Endothelial cell of umbilical vein (primary cell): ENCODE results near the gene CACNG4. TPM values are rescaled to one million over a fixed set of nuclear protein-coding genes. Genes with fewer than 3 reads are reported as not detected.

Experiments
- BruUV-seq: library from RNA; stranded (reverse); fragments of 400-500 nt; replicated peaks from 2 replicates; lab custom pipeline; 2021; lab: Mats Ljungman, UMichigan
- CTCF ChIA-PET: fragments of 300-600, 350-600 bp; sonication (Branson Sonifier 250); formaldehyde crosslinking; loops from one replicate; lab custom pipeline; 2021; ENCODE audit warnings: antibody characterized with exemption, inconsistent platforms; lab: Charles Lee
- POLR2A ChIA-PET: fragments of 300-600, 350-600 bp; sonication (Branson Sonifier 250); formaldehyde crosslinking; loops from one replicate; lab custom pipeline; 2021; ENCODE audit warnings: antibody characterized with exemption, inconsistent platforms; lab: Charles Lee
- DNase-seq: peaks from one replicate; pipeline ENCODE4 v3.0.0-alpha.2; 2011; ENCODE audit warnings: low read depth, low spot score
- FAIRE-seq: peaks from 2 replicates; lab custom pipeline; 2011; peaks lifted over from hg19 to GRCh38; lab: Jason Lieb, UNC
- H2AFZ ChIP-seq: 2 replicates; pipeline ENCODE4 v1.6.0; 2012; ENCODE audit warnings: low read depth, low read length, control low read depth, inconsistent platforms
- H3K27ac ChIP-seq: 2 replicates; pipeline ENCODE4 v1.5.1; 2011; ENCODE audit warnings: low read depth, mild to moderate bottlenecking, control low read depth, low read length, moderate library complexity; ENCODE audit not compliant: insufficient read depth
- H3K27me3 ChIP-seq, 2 experiments: 2 replicates each; pipeline versions ENCODE4 v1.6.0 to v1.6.1; 2011; ENCODE audit warnings: low read length in 2 of 2, mixed read lengths in 1 of 2; ENCODE audit not compliant: control insufficient read depth in 2 of 2, insufficient read depth in 2 of 2
- H3K36me3 ChIP-seq, 2 experiments: 2 replicates in 1 of 2; 3 replicates in 1 of 2; pipeline ENCODE4 v1.5.1; 2011; ENCODE audit warnings: low read length in 2 of 2, mild to moderate bottlenecking in 1 of 2, moderate library complexity in 1 of 2; ENCODE audit not compliant: control insufficient read depth in 2 of 2, insufficient read depth in 2 of 2; ENCODE audit errors: extremely low read depth in 1 of 2
- H3K4me1 ChIP-seq: 3 replicates; pipeline ENCODE4 v1.5.1; 2011; ENCODE audit warnings: mild to moderate bottlenecking, low read length; ENCODE audit not compliant: control insufficient read depth, insufficient read depth; ENCODE audit errors: extremely low read depth
- H3K4me2 ChIP-seq: 2 replicates; pipeline ENCODE4 v1.6.1; 2011; ENCODE audit warnings: low read length, control low read depth, mixed read lengths; ENCODE audit not compliant: insufficient read depth
- H3K4me3 ChIP-seq, 3 experiments: fragments of 200-600 bp in 1 of 3; sonication (generic), shearing (Covaris generic) in 1 of 3; replicated peaks in 1 of 3; 2 replicates each; pipeline ENCODE4 v1.5.1; 2011 to 2016; ENCODE audit warnings: control low read depth in 3 of 3, low read length in 3 of 3, mild to moderate bottlenecking in 2 of 3, inconsistent platforms in 1 of 3, low read depth in 1 of 3, moderate library complexity in 1 of 3; ENCODE audit not compliant: insufficient read depth in 1 of 3
- H3K79me2 ChIP-seq: 2 replicates; pipeline ENCODE4 v1.6.0; 2012; ENCODE audit warnings: low read length, inconsistent platforms; ENCODE audit not compliant: control insufficient read depth, insufficient read depth
- H3K9ac ChIP-seq: replicated peaks from 2 replicates; pipeline ENCODE3; 2011; ENCODE audit warnings: low read length, control low read depth; ENCODE audit not compliant: insufficient read depth; ENCODE audit errors: extremely low read depth
- H3K9me1 ChIP-seq: replicated peaks from 3 replicates; pipeline ENCODE4 v1.6.0; 2011; ENCODE audit warnings: mild to moderate bottlenecking, low read length; ENCODE audit not compliant: control insufficient read depth, insufficient read depth; ENCODE audit errors: extremely low read depth
- H3K9me3 ChIP-seq: replicated peaks from 2 replicates; pipeline ENCODE4 v1.5.1; 2012; ENCODE audit warnings: low read length, inconsistent platforms; ENCODE audit not compliant: control insufficient read depth, insufficient read depth
- H4K20me1 ChIP-seq: replicated peaks from 2 replicates; pipeline ENCODE3; 2011; ENCODE audit warnings: mild to moderate bottlenecking, low read length; ENCODE audit not compliant: control insufficient read depth, insufficient read depth; ENCODE audit errors: extremely low read depth
- GATA2 ChIP-seq: IDR thresholded peaks from 2 replicates; pipeline ENCODE4 v1.7.0; 2011; ENCODE audit warnings: low read depth, mild to moderate bottlenecking, moderate library complexity, mixed read lengths, low read length; ENCODE audit not compliant: insufficient read length, insufficient read depth
- JUN ChIP-seq: IDR thresholded peaks from 2 replicates; pipeline ENCODE4 v1.6.1; 2011; ENCODE audit warnings: borderline replicate concordance, low read depth; ENCODE audit not compliant: insufficient read length, insufficient read depth
- MYC ChIP-seq: IDR thresholded peaks from one replicate; pipeline ENCODE4 v1.6.1; 2011; ENCODE audit warnings: mild to moderate bottlenecking, low read depth, low read length
- POLR2A ChIP-seq: IDR thresholded peaks from 2 replicates; pipeline ENCODE4 v1.6.1; 2012; ENCODE audit warnings: low read depth, mild to moderate bottlenecking, control low read depth, low read length
- POLR2AphosphoS5 ChIP-seq: IDR thresholded peaks from 2 replicates; pipeline ENCODE4 v1.6.1; 2012; ENCODE audit warnings: low read depth, mild to moderate bottlenecking, control low read depth, low read length, moderate library complexity; ENCODE audit not compliant: insufficient read depth
- dilution Hi-C: fragments of 300-500 bp; cut with MboI; formaldehyde crosslinking; loops from one replicate; pipeline ENCODE4 v1.15.0; 2019; ENCODE audit warnings: low sequenced_read_pairs; ENCODE audit not compliant: extremely low pct_ligation_motif_present
- intact Hi-C: fragments of 100-400 bp; cut with micrococcal nuclease; formaldehyde crosslinking; loops from one replicate; pipeline ENCODE4 v1.10.0; 2022
- polyA plus RNA-seq, 4 experiments: library from polyadenylated mRNA; depleted of rRNA in 3 of 4; stranded (reverse) in 3 of 4; unstranded in 1 of 4; fragments of >200 nt; gene quantifications; 2 replicates each; pipeline versions ENCODE4 v1.2.1 to v1.2.3, GENCODE V29; 2011 to 2012; ENCODE audit warnings: missing spikeins in 1 of 4
- total RNA-seq: library from RNA; stranded (reverse); gene quantifications from 2 replicates; pipeline ENCODE4 v1.2.3, GENCODE V29; 2021
- TF ChIP-seq, protein P1 (sequence below), 2 donors: IDR thresholded peaks; 1 replicate in 1 of 2; 2 replicates in 1 of 2; pipeline ENCODE4 v1.5.1; 2011; ENCODE audit warnings: low read length in 2 of 2, mild to moderate bottlenecking in 2 of 2, moderate library complexity in 2 of 2, control low read depth in 1 of 2, inconsistent platforms in 1 of 2, low read depth in 1 of 2; ENCODE audit not compliant: insufficient read depth in 1 of 2; ENCODE audit errors: extremely low read depth in 1 of 2

Gene CACNG4
- total and polyA plus RNA-seq, 2 donors (not counting 3 experiments of a cell fraction or from before 2014, with no cell fraction given): not detected

DNA sequence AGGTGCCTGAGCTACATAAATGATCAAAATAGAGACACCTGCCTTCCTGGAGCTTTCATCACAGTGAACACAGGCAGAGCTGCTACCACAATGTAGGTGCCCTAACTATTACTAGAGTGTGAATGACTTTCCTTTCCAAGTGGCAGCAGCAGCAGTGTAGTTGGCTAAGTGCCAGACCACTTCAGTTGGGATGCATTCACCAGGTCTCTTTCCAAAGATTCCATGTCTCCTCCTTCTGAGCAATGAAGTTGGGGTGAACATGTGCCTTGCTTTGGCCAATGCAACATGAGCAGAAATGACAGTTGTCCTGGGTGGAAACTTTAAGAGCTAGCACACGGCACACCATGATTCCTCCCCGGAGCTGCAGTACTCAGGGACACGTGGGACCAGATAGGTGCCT is 23.3 kb upstream of the CACNG4 start:
- no peaks in the 10 kb centered on the region for H3K4me1 ChIP-seq
- no peaks in the 10 kb centered on the region for H3K9me1 ChIP-seq
- H3K27me3 ChIP-seq: peaks cover 14 to 16% of the 10 kb centered on the region in 2 experiments
- TF ChIP-seq, protein P1, sequence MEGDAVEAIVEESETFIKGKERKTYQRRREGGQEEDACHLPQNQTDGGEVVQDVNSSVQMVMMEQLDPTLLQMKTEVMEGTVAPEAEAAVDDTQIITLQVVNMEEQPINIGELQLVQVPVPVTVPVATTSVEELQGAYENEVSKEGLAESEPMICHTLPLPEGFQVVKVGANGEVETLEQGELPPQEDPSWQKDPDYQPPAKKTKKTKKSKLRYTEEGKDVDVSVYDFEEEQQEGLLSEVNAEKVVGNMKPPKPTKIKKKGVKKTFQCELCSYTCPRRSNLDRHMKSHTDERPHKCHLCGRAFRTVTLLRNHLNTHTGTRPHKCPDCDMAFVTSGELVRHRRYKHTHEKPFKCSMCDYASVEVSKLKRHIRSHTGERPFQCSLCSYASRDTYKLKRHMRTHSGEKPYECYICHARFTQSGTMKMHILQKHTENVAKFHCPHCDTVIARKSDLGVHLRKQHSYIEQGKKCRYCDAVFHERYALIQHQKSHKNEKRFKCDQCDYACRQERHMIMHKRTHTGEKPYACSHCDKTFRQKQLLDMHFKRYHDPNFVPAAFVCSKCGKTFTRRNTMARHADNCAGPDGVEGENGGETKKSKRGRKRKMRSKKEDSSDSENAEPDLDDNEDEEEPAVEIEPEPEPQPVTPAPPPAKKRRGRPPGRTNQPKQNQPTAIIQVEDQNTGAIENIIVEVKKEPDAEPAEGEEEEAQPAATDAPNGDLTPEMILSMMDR (IDR thresholded peaks at IDR 0.05; ENCODE audit: extremely low read depth in 1 of 2, insufficient read depth in 1 of 2, low read depth in 1 of 2, low read length in 2 of 2): no peak
- TF ChIP-seq JUN (no peak), POLR2A (no peak), GATA2 (no peak), POLR2AphosphoS5 (no peak)
- no peaks in the 10 kb centered on the region for H3K79me2 ChIP-seq
- H2AFZ ChIP-seq: no peak overlapping the region
- no peak overlapping the region for H3K9ac ChIP-seq
- FAIRE-seq: no peak
- H3K9me3 ChIP-seq: no peaks in the 10 kb centered on the region
- H3K27ac ChIP-seq: no peak overlapping the region
- no peak overlapping the region for H3K4me2 ChIP-seq
- H3K4me3 ChIP-seq: no peak overlapping the region
- BruUV-seq: no TSS peak
- H3K36me3 ChIP-seq: no peaks in the 10 kb centered on the region
- CTCF ChIA-PET: no interaction called here
- no peaks in the 10 kb centered on the region for H4K20me1 ChIP-seq
- POLR2A ChIA-PET: no interaction called here
- intact Hi-C loops (no loop called here), dilution Hi-C loops (no loop called here)
- DNase-seq: no peak

DNA sequence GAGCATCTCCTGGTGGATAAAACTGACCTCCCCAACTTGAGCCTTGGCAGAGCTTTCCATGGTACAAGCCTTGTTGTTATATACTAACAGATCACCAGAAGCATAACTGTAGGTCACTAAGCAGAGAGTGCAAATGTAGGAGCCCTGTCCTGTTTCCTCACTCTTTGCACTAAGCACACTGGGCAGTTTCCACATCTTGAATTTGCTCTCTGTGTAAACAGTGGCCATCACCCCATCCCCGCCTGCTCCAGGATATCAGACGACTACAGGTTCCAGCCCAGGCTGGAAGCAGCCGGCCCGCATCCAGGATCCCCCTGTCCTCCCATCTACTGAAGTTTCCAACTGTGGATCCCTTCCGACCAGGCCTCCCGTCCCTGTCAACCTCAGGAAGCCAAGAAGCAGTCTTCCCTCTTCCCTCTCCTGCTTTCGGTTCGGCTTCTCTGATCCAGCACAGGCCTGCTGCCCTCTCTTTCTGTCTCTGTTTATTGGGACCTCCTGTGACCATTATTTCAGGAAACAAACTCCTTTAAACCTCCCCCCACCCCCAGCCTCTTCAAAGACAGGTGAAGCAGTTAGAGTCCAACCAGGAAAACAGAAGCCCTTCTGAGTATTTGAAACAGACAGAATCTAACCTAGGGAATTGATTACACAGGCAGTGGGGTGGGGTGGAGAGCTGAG is 22.6 kb upstream of the CACNG4 start:
- intact Hi-C loops: no loop called here
- Histone ChIP-seq H3K4me2 (no peak overlapping the region), H3K79me2 (no peaks in the 10 kb centered on the region), H3K27me3 (peaks cover 16% of the 10 kb centered on the region in 2 experiments), H3K9me3 (no peaks in the 10 kb centered on the region), H3K4me1 (no peaks in the 10 kb centered on the region), H2AFZ (no peak overlapping the region), H3K36me3 (no peaks in the 10 kb centered on the region), H3K9ac (no peak overlapping the region), H3K9me1 (no peaks in the 10 kb centered on the region), H3K4me3 (no peak overlapping the region), H4K20me1 (no peaks in the 10 kb centered on the region), H3K27ac (no peak overlapping the region)
- CTCF ChIA-PET: no interaction called here
- no TSS peak for BruUV-seq
- TF ChIP-seq JUN (no peak), POLR2A (no peak), MYC (no peak)
- TF ChIP-seq, protein P1 (IDR thresholded peaks at IDR 0.05; ENCODE audit: extremely low read depth in 1 of 2, insufficient read depth in 1 of 2, low read depth in 1 of 2, low read length in 2 of 2): no peak
- dilution Hi-C loops: no loop called here
- no peak for DNase-seq
- FAIRE-seq: no peak
- POLR2A ChIA-PET: no interaction called here
